ENCODE measurements around the gene CCNA2.

GRCh38 chr4:121767166-121767565, 56.5 kb downstream of the CCNA2 start:
- TF ChIP-seq CTCF (IDR thresholded peaks at IDR 0.05) = no peak
- TF ChIP-seq POLR2A (IDR thresholded peaks at IDR 0.05) = no peak

All from body of pancreas (tissue), 4 donors.